Measurements from ENCODE around the gene PRRT3. TPM values are rescaled to one million over a fixed set of nuclear protein-coding genes. Genes with fewer than 3 reads are reported as not detected.

The PRRT3 gene
- total and polyA plus RNA-seq, 2 of the 13 experiments (the other 11 are each of a cell fraction or from before 2014, with no cell fraction given) = 0.22 to 0.44 TPM

DNA sequence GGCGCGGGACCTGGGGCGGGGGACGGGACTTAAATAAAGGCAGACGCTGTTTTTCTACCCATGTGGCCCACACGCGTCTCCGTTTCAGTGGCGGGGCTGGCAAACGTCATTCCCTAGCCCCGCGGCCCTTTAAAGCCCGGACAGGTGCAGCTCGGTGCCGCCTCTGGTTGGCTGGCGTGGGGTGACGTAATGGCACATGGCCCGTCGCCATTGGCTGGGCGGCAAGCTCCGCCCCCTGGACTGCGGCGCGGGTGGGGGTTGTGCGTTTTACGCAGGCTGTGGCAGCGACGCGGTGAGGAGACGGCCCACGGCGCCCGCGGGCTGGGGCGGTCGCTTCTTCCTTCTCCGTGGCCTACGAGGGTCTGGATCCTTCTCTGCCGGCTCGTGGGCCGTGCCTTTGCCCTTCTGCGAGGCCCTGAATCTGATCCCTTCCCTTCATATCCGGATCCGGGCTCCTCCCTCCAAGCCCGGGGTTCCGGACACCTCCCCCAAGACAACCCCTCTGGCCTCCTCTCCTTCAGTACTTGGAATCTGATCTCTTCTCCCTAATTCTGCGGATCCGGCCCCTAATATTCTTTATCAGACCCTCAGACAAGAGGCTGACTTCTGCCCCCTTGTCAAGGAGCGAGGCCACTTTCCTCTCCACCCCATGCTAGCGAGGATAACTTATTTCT, 18.5 kb downstream of the PRRT3 start, which contains the start of gene CRELD1 (continued):
- TF ChIP-seq ATF7 (IDR thresholded peaks at IDR 0.05) (peak; percentile 96), ATF7 (CRISPR knock-in tag; IDR thresholded peaks at IDR 0.05) (peak; percentile 94), ZBTB39 (CRISPR knock-in tag; IDR thresholded peaks at IDR 0.05) (no peak), ZNF747 (CRISPR knock-in tag; IDR thresholded peaks at IDR 0.05; ENCODE audit: borderline replicate concordance) (no peak), DZIP1 (CRISPR knock-in tag; IDR thresholded peaks at IDR 0.05) (peak; percentile 27; the same call in 1 of the 2 replicates), ZNF235 (CRISPR knock-in tag; IDR thresholded peaks at IDR 0.05; ENCODE audit: borderline replicate concordance) (no peak), ZBTB20 (CRISPR knock-in tag; IDR thresholded peaks at IDR 0.05; ENCODE audit: borderline replicate concordance, low read depth) (peak; percentile 57; the same call in 1 of the 2 replicates), ATF7-NPFF (CRISPR knock-in tag; IDR thresholded peaks at IDR 0.05; ENCODE audit: low read depth) (0 out of 2 replicates have a peak, but pooled peaks have one; percentile 18), ZNF446 (CRISPR knock-in tag; IDR thresholded peaks at IDR 0.05) (peak; percentile 22; the same call in 1 of the 2 replicates), KDM5B (CRISPR knock-in tag; IDR thresholded peaks at IDR 0.05; ENCODE audit: borderline replicate concordance) (no peak; the same call in 1 of the 2 replicates), ZNF382 (CRISPR knock-in tag; IDR thresholded peaks at IDR 0.05; ENCODE audit: borderline replicate concordance) (no peak), ELK4 (CRISPR knock-in tag; IDR thresholded peaks at IDR 0.05; ENCODE audit: borderline replicate concordance) (no peak), HOXA7 (CRISPR knock-in tag; IDR thresholded peaks at IDR 0.05) (no peak), ZNF543 (CRISPR knock-in tag; IDR thresholded peaks at IDR 0.05) (peak; percentile 13; the same call in 1 of the 2 replicates), ZNF780A (CRISPR knock-in tag; IDR thresholded peaks at IDR 0.05) (0 out of 2 replicates have a peak, but pooled peaks have one; percentile 1), ZNF724P (CRISPR knock-in tag; IDR thresholded peaks at IDR 0.05; ENCODE audit: borderline replicate concordance) (0 out of 2 replicates have a peak, but pooled peaks have one; percentile 31), FOXM1 (CRISPR knock-in tag; IDR thresholded peaks at IDR 0.05) (no peak), ATF4 (CRISPR knock-in tag; IDR thresholded peaks at IDR 0.05) (0 out of 4 replicates have a peak, but pooled peaks of 1 of the 2 experiments have one; percentile 9), GTF3A (CRISPR knock-in tag; conservative IDR thresholded peaks at IDR 0.05) (no peak)
- TF ChIP-seq, protein P1, sequence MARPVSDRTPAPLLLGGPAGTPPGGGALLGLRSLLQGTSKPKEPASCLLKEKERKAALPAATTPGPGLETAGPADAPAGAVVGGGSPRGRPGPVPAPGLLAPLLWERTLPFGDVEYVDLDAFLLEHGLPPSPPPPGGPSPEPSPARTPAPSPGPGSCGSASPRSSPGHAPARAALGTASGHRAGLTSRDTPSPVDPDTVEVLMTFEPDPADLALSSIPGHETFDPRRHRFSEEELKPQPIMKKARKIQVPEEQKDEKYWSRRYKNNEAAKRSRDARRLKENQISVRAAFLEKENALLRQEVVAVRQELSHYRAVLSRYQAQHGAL (CRISPR knock-in tag; IDR thresholded peaks at IDR 0.05; ENCODE audit: not compliant biosample characterization) = peak; percentile 52

Data from HepG2 (cell line).